A549 (cell line): ENCODE data around the gene KIF21A.

Experiments
- FOXS1 ChIP-seq: fragments of 250-450 bp; sonication (Bioruptor Pico); IDR thresholded peaks from 2 replicates; pipeline ENCODE4 v1.5.0; 2020; ENCODE audit warnings: mild to moderate bottlenecking, moderate library complexity
- JUNB ChIP-seq: fragments of >200 bp; sonication (Bioruptor Twin); formaldehyde crosslinking; IDR thresholded peaks from 2 replicates; pipeline ENCODE4 v1.6.1; 2016
- MYC ChIP-seq: IDR thresholded peaks from 2 replicates; pipeline ENCODE4 v1.6.1; 2012; ENCODE audit warnings: mild to moderate bottlenecking, inconsistent platforms, low read length, improper control_type of control experiment, borderline replicate concordance
- POLR2A ChIP-seq: IDR thresholded peaks from 2 replicates; pipeline ENCODE4 v1.6.1; 2012; ENCODE audit warnings: mild to moderate bottlenecking, low read length
- RAD21 ChIP-seq, 2 experiments: fragments of >200 bp in 1 of 2; sonication (Bioruptor Twin) in 1 of 2; formaldehyde crosslinking in 1 of 2; IDR thresholded peaks in 1 of 2; conservative IDR thresholded peaks in 1 of 2; 2 replicates in 1 of 2; 3 replicates in 1 of 2; pipeline ENCODE4 v1.6.1; 2012 to 2018; ENCODE audit warnings: inconsistent platforms in 1 of 2
- TP53 ChIP-seq: fragments of 250-450 bp; sonication (Bioruptor Pico); IDR thresholded peaks from 2 replicates; pipeline ENCODE4 v1.5.0; 2021; ENCODE audit warnings: mild to moderate bottlenecking, moderate library complexity
- TF ChIP-seq, protein P1 (sequence below): fragments of >200 bp; sonication (Bioruptor Twin); formaldehyde crosslinking; IDR thresholded peaks from 3 replicates; pipeline ENCODE4 v1.5.1; 2016
- TF ChIP-seq, protein P2 (sequence below): fragments of 450-650 bp; IDR thresholded peaks from 2 replicates; pipeline ENCODE4 v1.6.1; 2014; ENCODE audit warnings: antibody characterized with exemption
- TF ChIP-seq, protein P3 (sequence below): IDR thresholded peaks from 2 replicates; pipeline ENCODE4 v1.6.1; 2012
- TF ChIP-seq, protein P4 (sequence below): fragments of 150-350 bp; IDR thresholded peaks from 2 replicates; pipeline ENCODE4 v1.6.1; 2014; ENCODE audit warnings: low read depth, mild to moderate bottlenecking, low read length

DNA sequence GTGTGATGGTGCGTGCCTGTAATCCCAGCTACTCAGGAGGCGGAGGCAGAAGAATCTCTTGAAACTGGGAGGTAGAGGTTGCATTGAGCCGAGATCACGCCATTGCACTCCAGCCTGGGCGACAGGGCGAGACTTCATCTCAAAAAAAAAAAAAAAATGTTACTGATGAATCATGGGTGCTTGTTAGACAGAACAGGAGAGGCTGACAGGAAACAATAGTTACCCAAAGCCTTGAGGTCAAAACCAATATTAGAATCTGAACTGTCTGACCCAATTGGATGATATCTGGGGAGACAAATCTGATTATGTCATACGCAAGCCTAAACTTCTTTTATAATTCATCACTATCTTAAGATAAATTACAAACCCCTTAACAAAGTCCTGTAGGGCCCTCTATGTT lies 40.7 kb upstream of the KIF21A start:
- no peak for TF ChIP-seq MYC
- TF ChIP-seq RAD21 (conservative IDR thresholded peaks at IDR 0.05 in 1 of 2, IDR thresholded peaks at IDR 0.05 in 1 of 2): no peak
- TF ChIP-seq, protein P1, sequence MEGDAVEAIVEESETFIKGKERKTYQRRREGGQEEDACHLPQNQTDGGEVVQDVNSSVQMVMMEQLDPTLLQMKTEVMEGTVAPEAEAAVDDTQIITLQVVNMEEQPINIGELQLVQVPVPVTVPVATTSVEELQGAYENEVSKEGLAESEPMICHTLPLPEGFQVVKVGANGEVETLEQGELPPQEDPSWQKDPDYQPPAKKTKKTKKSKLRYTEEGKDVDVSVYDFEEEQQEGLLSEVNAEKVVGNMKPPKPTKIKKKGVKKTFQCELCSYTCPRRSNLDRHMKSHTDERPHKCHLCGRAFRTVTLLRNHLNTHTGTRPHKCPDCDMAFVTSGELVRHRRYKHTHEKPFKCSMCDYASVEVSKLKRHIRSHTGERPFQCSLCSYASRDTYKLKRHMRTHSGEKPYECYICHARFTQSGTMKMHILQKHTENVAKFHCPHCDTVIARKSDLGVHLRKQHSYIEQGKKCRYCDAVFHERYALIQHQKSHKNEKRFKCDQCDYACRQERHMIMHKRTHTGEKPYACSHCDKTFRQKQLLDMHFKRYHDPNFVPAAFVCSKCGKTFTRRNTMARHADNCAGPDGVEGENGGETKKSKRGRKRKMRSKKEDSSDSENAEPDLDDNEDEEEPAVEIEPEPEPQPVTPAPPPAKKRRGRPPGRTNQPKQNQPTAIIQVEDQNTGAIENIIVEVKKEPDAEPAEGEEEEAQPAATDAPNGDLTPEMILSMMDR: no peak
- TF ChIP-seq FOXS1 (CRISPR knock-in tag): no peak
- TF ChIP-seq, protein P2, sequence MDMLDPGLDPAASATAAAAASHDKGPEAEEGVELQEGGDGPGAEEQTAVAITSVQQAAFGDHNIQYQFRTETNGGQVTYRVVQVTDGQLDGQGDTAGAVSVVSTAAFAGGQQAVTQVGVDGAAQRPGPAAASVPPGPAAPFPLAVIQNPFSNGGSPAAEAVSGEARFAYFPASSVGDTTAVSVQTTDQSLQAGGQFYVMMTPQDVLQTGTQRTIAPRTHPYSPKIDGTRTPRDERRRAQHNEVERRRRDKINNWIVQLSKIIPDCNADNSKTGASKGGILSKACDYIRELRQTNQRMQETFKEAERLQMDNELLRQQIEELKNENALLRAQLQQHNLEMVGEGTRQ: no peak
- no peak for TF ChIP-seq JUNB
- no peak for TF ChIP-seq POLR2A
- no peak for TF ChIP-seq TP53 (CRISPR knock-in tag)
- TF ChIP-seq, protein P3, sequence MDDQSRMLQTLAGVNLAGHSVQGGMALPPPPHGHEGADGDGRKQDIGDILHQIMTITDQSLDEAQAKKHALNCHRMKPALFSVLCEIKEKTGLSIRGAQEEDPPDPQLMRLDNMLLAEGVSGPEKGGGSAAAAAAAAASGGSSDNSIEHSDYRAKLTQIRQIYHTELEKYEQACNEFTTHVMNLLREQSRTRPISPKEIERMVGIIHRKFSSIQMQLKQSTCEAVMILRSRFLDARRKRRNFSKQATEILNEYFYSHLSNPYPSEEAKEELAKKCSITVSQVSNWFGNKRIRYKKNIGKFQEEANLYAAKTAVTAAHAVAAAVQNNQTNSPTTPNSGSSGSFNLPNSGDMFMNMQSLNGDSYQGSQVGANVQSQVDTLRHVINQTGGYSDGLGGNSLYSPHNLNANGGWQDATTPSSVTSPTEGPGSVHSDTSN: no peak
- TF ChIP-seq, protein P4, sequence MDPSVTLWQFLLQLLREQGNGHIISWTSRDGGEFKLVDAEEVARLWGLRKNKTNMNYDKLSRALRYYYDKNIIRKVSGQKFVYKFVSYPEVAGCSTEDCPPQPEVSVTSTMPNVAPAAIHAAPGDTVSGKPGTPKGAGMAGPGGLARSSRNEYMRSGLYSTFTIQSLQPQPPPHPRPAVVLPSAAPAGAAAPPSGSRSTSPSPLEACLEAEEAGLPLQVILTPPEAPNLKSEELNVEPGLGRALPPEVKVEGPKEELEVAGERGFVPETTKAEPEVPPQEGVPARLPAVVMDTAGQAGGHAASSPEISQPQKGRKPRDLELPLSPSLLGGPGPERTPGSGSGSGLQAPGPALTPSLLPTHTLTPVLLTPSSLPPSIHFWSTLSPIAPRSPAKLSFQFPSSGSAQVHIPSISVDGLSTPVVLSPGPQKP: no peak
